Measurements from ENCODE around the gene FAM118A. TPM values are rescaled to one million over a fixed set of nuclear protein-coding genes. Genes with fewer than 3 reads are reported as not detected.
A peak's percentile ranks its signal among the peaks of the same experiment; 100 is the strongest.

Gene FAM118A
- total RNA-seq, 1 experiment from 2014 or later, result 20.3 TPM

DNA sequence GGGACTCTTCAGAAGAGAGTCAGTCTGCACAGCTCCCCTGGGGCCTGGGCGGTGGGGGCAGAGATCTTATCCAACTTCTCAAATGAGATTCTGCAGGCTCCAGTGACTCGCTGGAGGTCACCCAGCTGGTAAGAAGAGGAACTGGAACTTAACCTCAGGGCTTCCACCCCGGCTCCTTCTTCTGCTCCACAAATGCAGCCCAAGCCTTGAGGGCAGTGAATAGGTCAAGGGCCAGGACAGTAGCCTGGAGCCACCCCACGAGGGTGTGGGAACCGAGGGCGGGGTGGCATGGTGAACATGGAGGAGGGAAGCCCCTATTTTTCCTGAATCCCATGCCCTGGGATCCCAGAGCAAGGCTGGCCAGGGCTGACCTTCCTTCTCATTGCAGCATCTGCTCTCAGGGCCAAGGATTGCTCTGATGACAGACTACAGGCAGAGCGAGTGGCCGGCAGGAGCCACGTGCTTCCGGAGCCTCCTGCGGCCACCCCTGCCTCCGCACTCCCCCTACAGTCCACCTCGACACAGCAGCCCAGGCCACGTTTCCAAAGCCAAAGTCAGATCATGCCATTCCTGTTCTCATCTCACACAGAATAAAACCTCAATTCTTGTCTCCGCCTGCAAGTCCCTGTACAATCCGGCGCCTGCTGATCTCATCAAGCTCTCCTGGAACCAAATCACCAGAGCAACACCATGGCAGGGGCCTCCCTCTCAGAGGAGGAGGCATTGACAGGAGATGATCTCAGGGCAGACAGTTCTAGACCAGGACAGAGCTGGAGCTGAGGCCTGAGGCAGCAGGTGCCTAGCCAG lies 46.1 kb upstream of the FAM118A start:
- ChIA-PET CTCF (no interaction called here), POLR2A (ENCODE audit: unreplicated experiment) (interaction anchor here (0.5 kb wide), 1 partner anchor 825 kb away, joined by 3 read pairs; no protein-coding TSS in a partner anchor)
- Histone ChIP-seq H3K9ac (ENCODE audit: low read length) (no peak overlapping the region), H3K9me2 (replicated peaks; ENCODE audit: low read length) (no peaks in the 10 kb centered on the region), H3K4me3 (ENCODE audit: low read length) (no peak overlapping the region), H2AFZ (ENCODE audit: low read length) (no peak overlapping the region), H4K20me1 (ENCODE audit: low read length) (no peaks in the 10 kb centered on the region), H3F3A (ENCODE audit: low read length, unreplicated experiment) (no peaks in the 10 kb centered on the region), H3K79me2 (ENCODE audit: low read length) (no peaks in the 10 kb centered on the region), H3K9me3 (ENCODE audit: low read length) (no peaks in the 10 kb centered on the region), H3K27ac (ENCODE audit: low read length) (no peak overlapping the region), H3K36me3 (ENCODE audit: low read depth, low read length) (no peaks in the 10 kb centered on the region), H3K4me2 (ENCODE audit: low read length) (no peak overlapping the region), H3K4me1 (ENCODE audit: insufficient read depth, low read length) (no peaks in the 10 kb centered on the region), H3K27me3 (ENCODE audit: low read length) (no peaks in the 10 kb centered on the region)
- intact Hi-C loops (cut with micrococcal nuclease), result no loop called here
- ATAC-seq (no peak; the same call in 1 of the 2 replicates), DNase-seq (no peak)
- TF ChIP-seq EZH2phosphoT487 (IDR thresholded peaks at IDR 0.05; ENCODE audit: borderline replicate concordance, low read length), result no peak
- TF ChIP-seq, protein P1, sequence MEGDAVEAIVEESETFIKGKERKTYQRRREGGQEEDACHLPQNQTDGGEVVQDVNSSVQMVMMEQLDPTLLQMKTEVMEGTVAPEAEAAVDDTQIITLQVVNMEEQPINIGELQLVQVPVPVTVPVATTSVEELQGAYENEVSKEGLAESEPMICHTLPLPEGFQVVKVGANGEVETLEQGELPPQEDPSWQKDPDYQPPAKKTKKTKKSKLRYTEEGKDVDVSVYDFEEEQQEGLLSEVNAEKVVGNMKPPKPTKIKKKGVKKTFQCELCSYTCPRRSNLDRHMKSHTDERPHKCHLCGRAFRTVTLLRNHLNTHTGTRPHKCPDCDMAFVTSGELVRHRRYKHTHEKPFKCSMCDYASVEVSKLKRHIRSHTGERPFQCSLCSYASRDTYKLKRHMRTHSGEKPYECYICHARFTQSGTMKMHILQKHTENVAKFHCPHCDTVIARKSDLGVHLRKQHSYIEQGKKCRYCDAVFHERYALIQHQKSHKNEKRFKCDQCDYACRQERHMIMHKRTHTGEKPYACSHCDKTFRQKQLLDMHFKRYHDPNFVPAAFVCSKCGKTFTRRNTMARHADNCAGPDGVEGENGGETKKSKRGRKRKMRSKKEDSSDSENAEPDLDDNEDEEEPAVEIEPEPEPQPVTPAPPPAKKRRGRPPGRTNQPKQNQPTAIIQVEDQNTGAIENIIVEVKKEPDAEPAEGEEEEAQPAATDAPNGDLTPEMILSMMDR (conservative IDR thresholded peaks at IDR 0.05; ENCODE audit: low read depth, low read length), result peak; percentile 26; the same call in 1 of the 2 replicates
- no TSS peak for BruUV-seq (replicated peaks)

DNA sequence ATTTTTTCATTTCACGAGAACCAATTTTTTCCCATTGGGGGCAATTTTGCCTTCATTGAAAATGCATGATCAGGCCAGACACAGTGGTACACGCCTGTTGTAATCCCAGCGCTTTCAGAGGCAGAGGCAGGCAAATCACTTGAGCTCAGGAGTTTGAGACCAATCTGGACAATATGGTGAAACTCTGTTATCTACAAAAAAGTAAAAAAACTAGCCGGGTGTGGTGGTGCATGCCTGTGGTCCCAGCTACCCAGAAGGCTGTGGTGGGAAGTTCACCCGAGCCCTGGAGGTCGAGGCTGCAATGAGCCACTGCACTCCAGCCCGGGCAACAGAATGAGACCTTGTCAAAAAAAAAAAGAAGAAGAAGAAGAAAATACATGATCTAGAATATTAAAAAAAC lies 44.2 kb upstream of the FAM118A start:
- peaks cover 6% of the 10 kb centered on the region for H3K4me1 ChIP-seq (ENCODE audit: insufficient read depth, low read length)
- no peak overlapping the region for H3K27ac ChIP-seq (ENCODE audit: low read length)
- DNase-seq (no peak), ATAC-seq (no peak)
- no peaks in the 10 kb centered on the region for H3K27me3 ChIP-seq (ENCODE audit: low read length)
- H3K9ac ChIP-seq (ENCODE audit: low read length), result no peak overlapping the region
- H3K9me2 ChIP-seq (replicated peaks; ENCODE audit: low read length), result no peaks in the 10 kb centered on the region
- H3K36me3 ChIP-seq (ENCODE audit: low read depth, low read length), result no peaks in the 10 kb centered on the region
- TF ChIP-seq EZH2phosphoT487 (IDR thresholded peaks at IDR 0.05; ENCODE audit: borderline replicate concordance, low read length) (no peak), EZH2 (IDR thresholded peaks at IDR 0.05; ENCODE audit: low read length, unreplicated experiment) (no peak)
- TF ChIP-seq, protein P1 (conservative IDR thresholded peaks at IDR 0.05; ENCODE audit: low read depth, low read length), result no peak
- H3K79me2 ChIP-seq (ENCODE audit: low read length), result no peaks in the 10 kb centered on the region
- POLR2A ChIA-PET (ENCODE audit: unreplicated experiment), result no interaction called here
- no peaks in the 10 kb centered on the region for H3K9me3 ChIP-seq (ENCODE audit: low read length)
- BruUV-seq (replicated peaks), result no TSS peak
- H3K4me3 ChIP-seq (ENCODE audit: low read length), result no peak overlapping the region
- no peak overlapping the region for H2AFZ ChIP-seq (ENCODE audit: low read length)
- no peaks in the 10 kb centered on the region for H3F3A ChIP-seq (ENCODE audit: low read length, unreplicated experiment)
- intact Hi-C loops (cut with micrococcal nuclease), result no loop called here
- CTCF ChIA-PET, result no interaction called here
- no peaks in the 10 kb centered on the region for H4K20me1 ChIP-seq (ENCODE audit: low read length)
- no peak overlapping the region for H3K4me2 ChIP-seq (ENCODE audit: low read length)
